Measurements from ENCODE around the gene CALN1.
"Not testable (repeated sequence)": the region's sequence is repeated elsewhere in the genome, so short reads cannot be mapped to it uniquely, and the experiment has no call there.

CALN1 gene

DNA sequence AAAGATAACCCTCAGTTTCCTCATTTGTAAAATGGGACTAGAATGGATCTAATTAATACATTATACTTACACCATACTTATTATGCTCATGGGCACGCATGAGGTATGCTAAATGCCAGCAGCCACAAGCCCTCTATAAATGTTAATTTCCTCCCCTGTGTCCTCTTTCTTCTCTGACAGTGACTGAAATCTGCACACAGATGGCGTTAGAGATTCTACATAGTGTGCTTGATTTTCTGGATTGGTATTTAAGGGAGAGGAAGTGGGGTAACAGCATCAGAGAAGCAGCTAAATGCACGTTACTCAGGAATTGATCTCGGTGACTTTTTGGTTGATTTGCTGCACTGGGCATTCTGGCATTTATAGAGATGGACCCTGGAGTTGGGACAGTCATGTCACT is 568.5 kb downstream of the CALN1 start:
- H3K4me1 Mint-ChIP-seq = no peaks in the 10 kb centered on the region
- H3K9me3 Mint-ChIP-seq = peaks cover 7% of the 10 kb centered on the region
- ATAC-seq (no peak), DNase-seq (ENCODE audit: low spot score in 2 of 2) (no peak)
- no peak overlapping the region for H3K27ac Mint-ChIP-seq
- H3K36me3 Mint-ChIP-seq = no peaks in the 10 kb centered on the region
- no peak overlapping the region for H3K4me3 Mint-ChIP-seq

DNA sequence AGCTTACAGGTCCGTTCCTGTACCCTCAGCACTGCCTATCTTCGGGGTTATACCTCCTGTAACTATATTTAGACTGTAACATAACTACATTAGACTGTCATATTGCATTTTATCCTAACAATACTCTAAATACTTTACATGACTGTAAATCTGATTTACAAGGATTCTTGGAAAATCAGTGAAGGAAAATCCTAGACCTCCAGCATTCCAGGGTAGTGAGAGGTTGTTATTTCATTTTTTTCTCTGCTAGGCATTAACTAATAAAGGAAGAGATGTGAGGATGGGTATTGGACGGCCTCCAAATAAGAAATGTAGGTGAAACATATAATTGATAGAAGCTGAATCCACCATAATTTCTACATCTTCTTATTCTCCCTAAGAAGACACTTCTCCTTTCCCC is 569.4 kb downstream of the CALN1 start:
- Mint-ChIP-seq H3K9me3 (peaks cover 7% of the 10 kb centered on the region), H3K4me3 (no peak overlapping the region), H3K4me1 (no peaks in the 10 kb centered on the region), H3K36me3 (no peaks in the 10 kb centered on the region), H3K27ac (no peak overlapping the region)
- ATAC-seq (no peak), DNase-seq (ENCODE audit: low spot score in 2 of 2) (no peak)

DNA sequence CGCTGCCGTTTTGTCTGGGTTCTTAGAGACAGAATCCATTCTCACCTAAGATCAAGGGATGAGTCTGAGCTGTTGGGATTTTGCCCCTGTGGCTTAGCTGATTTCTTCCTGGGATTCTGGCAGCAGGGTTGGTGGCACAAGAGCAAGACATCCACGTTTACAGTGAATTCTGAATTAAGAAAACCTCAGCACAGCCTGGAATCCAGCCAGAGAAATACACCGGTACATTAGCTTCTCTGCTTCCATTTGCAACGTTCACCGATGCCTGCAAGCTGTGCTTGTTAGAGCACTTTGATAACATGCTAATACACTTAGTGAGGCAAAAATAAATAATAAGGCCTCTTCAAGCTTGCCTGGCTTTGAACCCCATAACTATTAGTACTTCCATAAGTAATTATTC is 569.8 kb downstream of the CALN1 start:
- no peak for ATAC-seq
- Mint-ChIP-seq H3K27ac (no peak overlapping the region), H3K36me3 (no peaks in the 10 kb centered on the region), H3K9me3 (peaks cover 6% of the 10 kb centered on the region), H3K4me1 (no peaks in the 10 kb centered on the region), H3K4me3 (no peak overlapping the region)
- DNase-seq (ENCODE audit: low spot score in 2 of 2) = no peak

DNA sequence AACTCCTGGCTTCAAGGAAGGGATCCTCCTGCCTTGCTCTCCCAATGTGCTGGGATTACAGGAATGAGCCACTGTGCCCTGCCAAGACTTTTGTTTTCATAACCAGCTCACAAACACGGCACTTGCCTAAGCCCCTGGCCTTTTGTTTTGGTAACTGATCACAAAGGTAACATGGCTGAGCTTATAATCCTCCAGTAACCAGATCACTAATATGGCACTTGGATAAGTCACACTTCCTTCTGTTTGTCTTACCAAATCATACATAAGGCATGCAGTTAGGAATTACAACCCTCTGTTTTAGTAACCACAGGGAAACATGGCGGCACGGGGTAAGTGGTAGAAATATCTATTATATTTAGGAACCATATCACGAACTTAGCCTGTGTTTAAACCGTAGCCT is 577.1 kb downstream of the CALN1 start:
- no peak overlapping the region for H3K27ac Mint-ChIP-seq
- H3K9me3 Mint-ChIP-seq = peaks cover 11% of the 10 kb centered on the region
- DNase-seq (ENCODE audit: low spot score in 2 of 2) = no peak

DNA sequence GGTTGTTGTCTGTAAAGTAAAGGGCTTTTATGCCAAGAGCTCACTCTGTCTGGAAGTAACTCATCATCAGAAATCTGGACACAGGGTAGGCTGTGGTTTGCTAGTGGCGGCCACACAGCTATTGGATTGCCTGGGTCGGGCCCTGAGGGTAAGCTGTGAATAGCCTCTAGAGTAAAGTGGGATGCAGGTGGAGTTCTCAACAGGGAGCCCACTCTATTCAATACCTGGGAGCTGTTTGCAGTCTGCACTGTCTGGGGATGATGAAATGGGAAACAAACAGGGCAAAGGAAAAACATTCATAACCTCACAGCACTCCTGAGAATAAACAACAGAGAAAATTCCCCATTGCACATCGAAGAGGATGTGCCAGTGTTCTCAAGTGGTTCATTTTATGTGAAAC is 582.6 kb downstream of the CALN1 start:
- peaks cover 9% of the 10 kb centered on the region for H3K9me3 Mint-ChIP-seq
- DNase-seq (ENCODE audit: low spot score in 2 of 2) = no peak
- no peak overlapping the region for H3K4me3 Mint-ChIP-seq
- no peak overlapping the region for H3K27ac Mint-ChIP-seq
- H3K4me1 Mint-ChIP-seq = no peaks in the 10 kb centered on the region
- H3K36me3 Mint-ChIP-seq = no peaks in the 10 kb centered on the region
- no peak for ATAC-seq

More for the DNA sequence above, 577.1 kb downstream of the CALN1 start:
- ATAC-seq = no peak
- no peak overlapping the region for H3K4me3 Mint-ChIP-seq
- no peaks in the 10 kb centered on the region for H3K36me3 Mint-ChIP-seq
- no peaks in the 10 kb centered on the region for H3K4me1 Mint-ChIP-seq

DNA sequence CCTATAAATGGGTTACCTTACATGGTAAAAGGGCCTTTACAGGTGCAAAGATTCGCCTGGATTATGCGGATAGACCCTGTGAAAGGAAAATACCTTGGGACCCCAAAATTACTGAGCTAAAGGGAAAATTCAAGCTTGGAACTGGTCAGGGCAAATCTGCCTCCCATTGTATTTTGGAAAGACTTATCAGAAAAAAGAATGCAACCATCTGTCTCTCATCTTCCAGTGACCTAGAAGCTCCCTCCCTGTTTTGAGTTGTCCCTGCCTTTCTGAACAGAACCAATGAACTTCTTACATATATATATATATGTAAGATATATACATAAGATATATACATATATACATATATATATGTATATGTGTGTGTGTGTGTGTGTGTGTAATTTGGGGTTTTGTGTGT is 583.8 kb downstream of the CALN1 start:
- H3K4me1 Mint-ChIP-seq = no peaks in the 10 kb centered on the region
- DNase-seq (ENCODE audit: low spot score in 2 of 2) (no peak), ATAC-seq (no peak)
- H3K27ac Mint-ChIP-seq = no peak overlapping the region
- H3K4me3 Mint-ChIP-seq = no peak overlapping the region
- peaks cover 9% of the 10 kb centered on the region for H3K9me3 Mint-ChIP-seq
- H3K36me3 Mint-ChIP-seq = no peaks in the 10 kb centered on the region

DNA sequence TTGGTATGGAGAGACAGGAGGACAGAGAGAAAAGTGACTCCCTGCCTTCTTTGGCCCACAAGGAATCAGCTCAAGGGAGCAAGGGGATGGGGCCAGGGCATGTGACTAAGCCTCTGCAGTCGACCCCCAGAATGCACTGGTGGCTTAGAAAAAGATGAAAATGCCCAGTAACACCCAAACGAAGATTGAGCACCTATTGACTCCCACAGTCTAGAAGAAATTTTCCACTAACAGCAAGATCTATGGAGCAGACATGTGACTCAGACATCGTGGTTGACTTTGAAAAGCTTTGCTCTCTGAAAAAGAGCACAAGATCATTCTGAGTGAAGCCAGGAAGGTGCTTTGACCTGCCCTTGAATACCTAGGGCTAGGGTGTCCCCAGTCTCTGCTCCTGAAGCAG is 586.0 kb downstream of the CALN1 start:
- DNase-seq (ENCODE audit: low spot score in 2 of 2) = no peak
- Mint-ChIP-seq H3K36me3 (no peaks in the 10 kb centered on the region), H3K27ac (no peak overlapping the region), H3K9me3 (peaks cover 6% of the 10 kb centered on the region), H3K4me1 (no peaks in the 10 kb centered on the region), H3K4me3 (no peak overlapping the region)
- ATAC-seq = no peak

DNA sequence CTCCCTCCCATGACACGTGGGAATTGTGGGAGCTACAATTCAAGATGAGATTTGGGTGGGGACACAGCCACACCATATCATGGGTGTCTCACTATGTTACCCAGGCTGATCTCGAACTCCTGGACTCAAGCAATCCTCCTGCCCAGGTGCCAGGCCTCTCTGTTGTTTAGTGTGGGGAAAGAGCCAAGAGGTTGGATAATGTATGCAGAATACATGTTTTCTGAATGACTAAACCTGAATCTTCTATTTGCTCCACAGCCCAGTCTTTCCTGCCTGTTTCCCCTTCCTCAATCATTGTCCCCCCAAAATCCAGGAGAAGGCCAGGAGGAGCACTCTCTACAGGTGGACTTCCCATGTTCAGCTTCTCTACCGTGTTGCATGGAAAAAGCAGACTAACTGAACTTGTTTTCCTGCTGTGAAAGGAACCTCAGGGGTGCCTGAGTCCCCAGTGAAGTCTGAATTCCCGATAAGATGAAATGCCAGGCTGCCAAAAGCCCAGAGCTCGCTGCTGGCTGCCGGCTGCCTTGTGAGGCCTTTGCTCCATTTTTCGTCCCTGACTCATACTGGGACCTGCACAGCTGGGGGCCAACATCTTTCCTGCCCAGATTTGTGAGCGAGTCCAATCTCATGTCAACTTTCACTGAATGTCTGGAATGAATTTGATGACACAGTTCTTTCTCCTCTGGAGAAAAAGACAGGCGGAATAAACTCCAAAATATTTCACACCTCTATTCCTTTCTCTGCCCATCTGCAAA is 588.0 kb downstream of the CALN1 start:
- H3K36me3 Mint-ChIP-seq = no peaks in the 10 kb centered on the region
- H3K9me3 Mint-ChIP-seq = peaks cover 12% of the 10 kb centered on the region
- ATAC-seq = no peak
- H3K27ac Mint-ChIP-seq = no peak overlapping the region
- H3K4me1 Mint-ChIP-seq = no peaks in the 10 kb centered on the region
- no peak overlapping the region for H3K4me3 Mint-ChIP-seq
- DNase-seq (ENCODE audit: low spot score in 2 of 2) = no peak

DNA sequence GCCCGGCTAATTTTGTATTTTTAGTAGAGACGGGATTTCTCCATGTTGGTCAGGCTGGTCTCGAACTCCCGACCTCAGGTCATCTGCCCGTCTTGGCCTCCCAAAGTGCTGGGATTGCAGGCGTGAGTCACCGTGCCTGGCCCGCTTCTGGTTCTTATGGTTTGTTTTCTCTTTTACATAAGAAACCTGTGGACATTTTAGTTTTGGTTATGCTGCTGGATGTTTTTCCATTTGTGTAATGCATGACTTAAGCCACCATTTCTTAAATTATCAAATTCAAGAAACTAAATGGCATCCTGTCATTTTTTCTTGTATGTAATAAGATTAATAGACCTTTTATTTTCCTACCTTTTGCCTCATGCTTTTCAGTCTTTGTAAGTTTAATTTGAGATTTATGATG is 589.7 kb downstream of the CALN1 start:
- ATAC-seq; H3K36me3 Mint-ChIP-seq; H3K4me3 Mint-ChIP-seq; H3K4me1 Mint-ChIP-seq; H3K27ac Mint-ChIP-seq; DNase-seq (ENCODE audit: low spot score in 2 of 2): not testable (repeated sequence)
- peaks cover 12% of the 10 kb centered on the region for H3K9me3 Mint-ChIP-seq

DNA sequence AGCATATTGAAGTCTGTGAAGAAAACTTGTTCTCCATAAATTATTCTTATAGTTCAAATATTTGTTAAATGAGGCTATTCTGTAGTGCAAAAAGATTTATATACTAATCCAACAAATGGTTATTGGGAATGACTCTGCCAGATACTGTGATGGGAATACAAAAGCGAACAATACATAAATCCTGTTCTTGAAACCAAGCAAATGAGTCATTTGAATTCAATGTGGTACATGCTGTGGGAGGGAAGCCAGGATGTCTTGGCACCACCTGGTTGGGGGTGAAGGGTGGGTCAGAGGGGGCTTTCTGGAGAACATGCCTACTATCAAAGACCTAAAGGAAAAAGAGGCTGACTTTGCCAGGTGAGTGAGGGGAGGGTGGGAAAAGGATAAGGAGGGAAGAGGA is 594.2 kb downstream of the CALN1 start:
- no peak overlapping the region for H3K4me3 Mint-ChIP-seq
- no peaks in the 10 kb centered on the region for H3K4me1 Mint-ChIP-seq
- no peak for ATAC-seq
- no peak for DNase-seq (ENCODE audit: low spot score in 2 of 2)
- H3K9me3 Mint-ChIP-seq = peaks cover 8% of the 10 kb centered on the region
- no peak overlapping the region for H3K27ac Mint-ChIP-seq
- no peaks in the 10 kb centered on the region for H3K36me3 Mint-ChIP-seq

DNA sequence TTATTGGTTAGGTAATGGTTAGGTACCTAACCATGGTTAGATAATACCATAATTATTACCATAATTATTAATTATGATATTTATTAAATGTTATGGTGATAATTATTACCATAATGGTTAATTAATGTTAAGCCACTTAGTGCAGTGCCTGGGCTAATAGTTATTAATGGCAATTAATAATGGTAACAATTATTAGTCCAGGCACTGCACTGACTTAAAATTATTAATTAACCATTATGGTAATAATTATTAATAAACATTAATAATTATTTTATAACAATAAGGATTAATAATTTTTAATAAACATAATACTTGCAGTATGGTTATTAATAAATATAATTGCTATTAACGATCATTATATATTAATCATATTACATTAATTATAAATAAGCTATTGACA is 604.0 kb downstream of the CALN1 start:
- Mint-ChIP-seq H3K9me3 (peaks cover 7% of the 10 kb centered on the region), H3K36me3 (no peaks in the 10 kb centered on the region), H3K4me1 (no peaks in the 10 kb centered on the region), H3K4me3 (no peak overlapping the region), H3K27ac (no peak overlapping the region)
- ATAC-seq (no peak), DNase-seq (ENCODE audit: low spot score in 2 of 2) (no peak)

DNA sequence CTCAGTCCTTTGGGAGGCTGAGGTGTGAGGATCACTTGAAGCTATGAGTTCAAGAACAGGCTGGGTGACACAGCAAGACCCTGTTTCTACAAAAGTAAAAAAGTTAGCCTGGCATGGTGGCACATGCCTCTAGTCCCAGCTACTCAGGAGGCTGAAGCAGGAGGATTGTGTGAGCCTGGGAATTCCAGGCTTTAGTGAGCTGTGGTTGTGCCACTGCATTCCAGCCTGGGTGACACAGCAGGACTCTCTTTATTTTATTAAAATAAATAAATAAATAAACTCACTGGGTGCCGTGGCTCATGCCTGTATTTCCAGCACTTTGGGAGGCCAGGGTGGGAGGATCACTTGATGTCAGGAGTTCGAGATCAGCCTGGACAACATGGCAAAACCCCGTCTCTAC is 607.9 kb downstream of the CALN1 start:
- no peak for ATAC-seq

DNA sequence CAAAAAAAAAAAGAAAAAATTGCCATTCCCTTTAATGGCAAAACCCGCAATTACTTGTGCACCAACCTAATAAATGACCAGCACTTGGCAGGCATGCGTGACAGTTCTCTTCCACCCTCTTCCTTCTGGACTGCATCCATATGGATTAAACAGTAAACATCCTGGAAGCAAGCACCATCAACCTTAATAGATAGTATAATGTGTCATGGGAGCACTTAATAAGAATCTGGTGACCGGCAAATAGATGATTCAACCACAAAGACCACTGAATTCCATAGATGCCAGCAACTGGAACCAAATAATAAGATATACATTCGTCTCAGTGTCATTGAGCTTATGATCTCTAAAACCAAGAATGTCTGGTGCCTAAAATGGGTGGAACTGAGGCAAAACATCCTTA is 610.2 kb downstream of the CALN1 start:
- Mint-ChIP-seq H3K36me3 (no peaks in the 10 kb centered on the region), H3K9me3 (peaks cover 12% of the 10 kb centered on the region)
- no peak for ATAC-seq

More for the DNA sequence above, 607.9 kb downstream of the CALN1 start:
- Mint-ChIP-seq H3K9me3 (peaks cover 9% of the 10 kb centered on the region), H3K27ac (no peak overlapping the region), H3K36me3 (no peaks in the 10 kb centered on the region), H3K4me1 (no peaks in the 10 kb centered on the region), H3K4me3 (no peak overlapping the region)
- DNase-seq (ENCODE audit: low spot score in 2 of 2) = no peak

DNA sequence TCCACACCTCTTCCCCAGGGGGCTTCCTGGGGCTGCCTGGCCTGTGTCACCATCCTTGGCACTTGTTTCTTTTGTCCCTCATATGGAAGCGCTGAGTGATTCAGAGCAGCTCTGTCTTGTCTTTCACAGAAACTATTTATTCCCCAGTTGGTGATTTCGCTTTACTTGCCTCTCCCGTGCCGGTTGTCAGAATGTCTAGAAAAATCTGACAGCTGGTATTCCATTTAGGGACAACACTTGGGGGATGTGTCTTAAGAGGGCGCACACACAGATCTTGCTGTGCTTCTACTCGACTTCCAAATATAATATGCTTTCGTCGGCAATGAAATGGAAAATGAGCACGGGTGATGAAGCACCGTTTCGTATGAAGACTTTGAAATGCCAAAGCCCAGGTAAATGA is 611.8 kb downstream of the CALN1 start:
- no peaks in the 10 kb centered on the region for H3K36me3 Mint-ChIP-seq
- H3K4me1 Mint-ChIP-seq = no peaks in the 10 kb centered on the region
- peaks cover 8% of the 10 kb centered on the region for H3K9me3 Mint-ChIP-seq
- ATAC-seq (no peak), DNase-seq (ENCODE audit: low spot score in 2 of 2) (no peak)
- no peak overlapping the region for H3K4me3 Mint-ChIP-seq
- no peak overlapping the region for H3K27ac Mint-ChIP-seq

More for the DNA sequence above, 610.2 kb downstream of the CALN1 start:
- DNase-seq (ENCODE audit: low spot score in 2 of 2) = no peak
- Mint-ChIP-seq H3K4me1 (no peaks in the 10 kb centered on the region), H3K4me3 (no peak overlapping the region), H3K27ac (no peak overlapping the region)

DNA sequence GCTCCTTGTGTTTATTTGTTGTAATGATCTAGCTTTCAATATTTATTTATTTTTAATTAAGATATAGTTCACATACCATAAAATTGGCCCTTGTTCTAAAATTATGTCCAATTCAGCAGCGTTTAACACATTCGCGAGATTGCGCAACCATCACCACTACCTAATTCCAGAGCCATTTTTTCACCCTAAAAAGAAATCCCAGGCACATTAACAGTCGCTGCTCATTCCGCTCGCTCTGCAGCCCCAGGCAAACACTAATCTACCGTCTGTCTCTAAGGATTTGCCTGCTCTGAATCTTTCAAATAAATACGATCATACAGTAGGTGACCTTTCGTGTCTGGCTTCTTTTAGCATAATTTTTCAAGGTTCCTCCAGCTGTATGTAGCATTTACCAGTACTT is 616.7 kb downstream of the CALN1 start:
- no peak overlapping the region for H3K4me3 Mint-ChIP-seq
- H3K9me3 Mint-ChIP-seq = peaks cover 13% of the 10 kb centered on the region
- no peak overlapping the region for H3K27ac Mint-ChIP-seq
- no peaks in the 10 kb centered on the region for H3K4me1 Mint-ChIP-seq
- H3K36me3 Mint-ChIP-seq = no peaks in the 10 kb centered on the region
- DNase-seq (ENCODE audit: low spot score in 2 of 2) (no peak), ATAC-seq (no peak)

DNA sequence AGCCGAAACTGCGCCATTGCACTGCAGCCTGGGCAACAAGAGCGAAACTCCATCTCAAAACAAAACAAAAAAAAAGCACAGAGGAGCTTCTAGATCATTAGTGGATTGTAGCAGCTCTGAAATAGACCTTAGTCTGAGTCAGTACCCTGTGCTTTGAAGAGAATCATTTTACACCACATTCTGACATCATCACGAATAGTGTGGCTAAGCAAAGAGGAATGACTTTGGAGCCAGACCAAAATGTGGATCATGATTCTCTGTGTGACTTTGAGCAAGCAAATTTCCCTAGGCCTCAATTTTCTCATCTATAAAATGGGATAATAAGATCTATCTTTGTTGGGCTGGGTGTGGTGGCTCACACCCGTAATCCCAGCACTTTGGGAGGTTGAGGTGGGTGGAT is 618.9 kb downstream of the CALN1 start:
- peaks cover 18% of the 10 kb centered on the region for H3K9me3 Mint-ChIP-seq
- no peak overlapping the region for H3K4me3 Mint-ChIP-seq
- H3K27ac Mint-ChIP-seq = no peak overlapping the region
- DNase-seq (ENCODE audit: low spot score in 2 of 2) (no peak), ATAC-seq (no peak)
- no peaks in the 10 kb centered on the region for H3K36me3 Mint-ChIP-seq
- no peaks in the 10 kb centered on the region for H3K4me1 Mint-ChIP-seq

DNA sequence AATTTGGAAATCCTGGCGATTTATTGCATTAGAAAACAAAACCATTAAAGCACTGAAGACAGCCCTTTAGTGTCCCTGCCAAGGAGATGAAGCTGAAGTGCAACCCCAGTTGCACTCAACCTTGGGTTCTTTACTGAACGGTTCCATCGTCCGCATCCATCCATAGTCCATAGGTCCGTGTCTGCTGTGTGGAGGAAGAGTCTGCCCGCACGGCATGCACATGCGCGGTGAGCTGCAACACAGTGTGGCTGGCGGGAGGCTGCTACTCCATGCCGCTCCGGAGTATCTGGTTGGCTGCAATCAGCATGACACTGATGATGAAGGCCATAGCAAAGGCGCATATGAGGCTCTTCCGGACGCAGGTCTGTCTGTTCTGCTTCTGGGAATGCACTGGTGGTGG is 624.6 kb downstream of the CALN1 start:
- no peak for ATAC-seq
- Mint-ChIP-seq H3K36me3 (no peaks in the 10 kb centered on the region), H3K4me1 (no peaks in the 10 kb centered on the region), H3K27ac (no peak overlapping the region), H3K9me3 (peaks cover 17% of the 10 kb centered on the region), H3K4me3 (no peak overlapping the region)
- DNase-seq (ENCODE audit: low spot score in 2 of 2) = no peak

Data from stimulated activated effector memory CD8-positive, alpha-beta T cell treated with anti-CD3 and anti-CD28 coated beads, Interleukin-12 subunit alpha, Interleukin-12 subunit beta, amount 100 ng/mL, for 72 hours (primary cell).